Tibial nerve (tissue), 4 donors: ENCODE data around the gene PLSCR2.

ENCODE experiments used
- CTCF ChIP-seq, 5 experiments: fragments of 200-600 bp in 3 of 5; fragments of 450-650 bp in 2 of 5; sonication (generic) in 3 of 5; IDR thresholded peaks; one replicate each; pipeline ENCODE4 v1.5.1; 2016 to 2019; ENCODE audit warnings: antibody characterized with exemption in 5 of 5, mild to moderate bottlenecking in 3 of 5, moderate library complexity in 2 of 5
- EP300 ChIP-seq, 2 donors: sonication (generic); formaldehyde crosslinking; IDR thresholded peaks; one replicate each; pipeline ENCODE4 v1.6.1; 2017; ENCODE audit warnings: antibody characterized with exemption in 2 of 2, mild to moderate bottlenecking in 1 of 2
- POLR2A ChIP-seq, 2 donors: fragments of 450-650 bp; IDR thresholded peaks; one replicate each; pipeline ENCODE4 v1.6.1; 2017; ENCODE audit warnings: antibody characterized with exemption in 2 of 2, mild to moderate bottlenecking in 2 of 2, moderate library complexity in 2 of 2

- TF ChIP-seq CTCF (IDR thresholded peaks at IDR 0.05) (no peak), POLR2A (IDR thresholded peaks at IDR 0.05) (no peak), EP300 (IDR thresholded peaks at IDR 0.05) (no peak)
Observed at GRCh38 chr3:146493761-146494160, 24.4 kb upstream of the PLSCR2 start.
